HG03039 (cell line): ENCODE measurements around the gene KCNQ5.

Experiments used
- ATAC-seq: cut with Tn5 transposase; IDR thresholded peaks from one replicate; pipeline ENCODE4 v1.9.1; 2021; ENCODE audit warnings: mild to moderate bottlenecking, moderate library complexity; ENCODE audit not compliant: unreplicated experiment

KCNQ5 gene

DNA sequence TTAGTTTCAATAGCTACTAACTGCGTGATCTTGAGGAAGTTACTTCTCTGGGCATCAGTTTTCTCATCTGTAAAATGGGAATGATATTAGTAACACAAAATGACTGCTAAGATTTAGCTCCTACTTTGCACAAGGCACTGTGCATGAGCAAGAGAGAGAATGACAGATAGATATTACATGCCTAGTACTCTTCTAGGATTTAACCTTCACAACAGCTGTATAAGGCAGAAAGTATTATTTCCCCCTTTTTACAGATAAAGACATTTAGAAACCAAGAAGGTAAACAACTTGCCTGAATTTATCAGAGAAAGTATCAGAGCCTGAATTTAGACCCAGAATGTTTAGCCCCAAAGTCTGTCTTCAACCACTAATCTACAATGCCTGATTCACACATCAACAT is 321.8 kb downstream of the KCNQ5 start:
- no peak for ATAC-seq

DNA sequence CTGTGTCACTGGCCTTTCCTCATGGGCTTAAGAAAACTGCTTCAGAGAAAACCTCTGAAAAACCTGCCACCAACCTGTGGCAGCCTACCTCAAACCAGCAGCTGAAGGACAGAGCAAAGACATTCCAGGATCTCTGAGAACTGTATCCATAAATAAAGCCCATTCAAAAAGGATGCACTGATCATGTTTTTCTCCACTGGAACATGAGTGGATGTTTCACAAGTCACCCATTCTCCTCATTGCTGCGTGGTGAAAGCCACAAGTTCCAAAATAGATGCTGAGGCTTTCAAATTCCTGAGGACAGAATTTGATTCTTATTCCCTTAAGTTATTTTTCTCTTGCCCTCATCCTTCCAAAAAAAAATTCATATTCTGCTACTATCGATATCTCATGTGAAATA is 322.8 kb downstream of the KCNQ5 start:
- no peak for ATAC-seq

DNA sequence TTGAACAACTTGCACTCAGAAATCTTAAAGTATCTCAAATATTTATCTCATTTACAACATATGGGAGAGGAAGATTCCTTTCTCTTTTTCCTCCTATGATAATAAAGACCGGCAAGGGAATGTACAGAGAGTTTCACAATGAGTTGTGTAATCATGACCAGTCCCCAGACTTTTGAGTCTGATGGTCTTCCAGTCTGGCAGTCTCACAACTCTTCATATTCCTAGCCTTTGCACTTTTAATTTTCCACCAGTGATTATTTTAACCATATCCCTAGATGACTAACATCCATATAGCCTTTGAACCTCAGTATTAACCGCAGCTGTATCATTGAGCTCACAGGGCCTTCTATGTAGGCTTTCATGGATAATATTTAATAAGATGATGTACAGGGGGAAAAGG is 324.9 kb downstream of the KCNQ5 start:
- ATAC-seq = no peak

DNA sequence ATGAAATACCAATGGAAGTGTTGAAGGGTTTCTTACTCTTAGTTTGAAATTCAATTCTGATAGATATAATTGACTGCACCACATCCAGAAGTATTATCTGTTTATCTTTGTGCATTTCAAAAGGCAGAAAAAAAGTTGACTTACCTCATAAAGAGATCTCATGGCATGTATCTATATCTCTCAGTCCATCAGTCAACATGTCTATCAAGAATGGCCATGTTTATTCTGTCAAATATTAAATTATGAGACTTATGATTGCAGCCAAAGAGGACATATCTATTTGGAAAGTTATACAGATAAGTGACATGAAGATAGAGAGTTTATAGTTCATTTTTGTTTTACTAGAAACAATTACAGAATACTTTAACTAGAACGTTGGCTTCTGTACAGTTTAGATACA is 325.7 kb downstream of the KCNQ5 start:
- ATAC-seq = no peak

DNA sequence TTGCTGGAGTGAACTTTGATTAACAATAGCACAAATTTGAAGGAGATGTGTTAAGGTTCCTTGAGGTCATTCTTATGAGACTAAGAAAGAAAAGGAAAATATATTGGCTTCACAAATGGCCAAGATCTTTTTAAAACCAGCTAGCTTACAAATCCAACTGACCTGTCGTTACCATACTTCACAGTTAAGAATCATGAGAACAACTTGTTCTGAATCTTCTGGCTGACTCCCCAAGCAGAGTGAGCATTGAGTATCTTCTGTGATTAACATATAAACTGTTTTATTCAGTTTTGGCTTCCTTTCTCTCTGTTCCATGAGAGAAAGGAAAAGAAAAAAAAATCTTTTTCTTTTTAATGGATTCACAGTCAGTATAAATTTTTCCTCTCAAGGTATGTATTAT is 326.3 kb downstream of the KCNQ5 start:
- ATAC-seq = no peak

DNA sequence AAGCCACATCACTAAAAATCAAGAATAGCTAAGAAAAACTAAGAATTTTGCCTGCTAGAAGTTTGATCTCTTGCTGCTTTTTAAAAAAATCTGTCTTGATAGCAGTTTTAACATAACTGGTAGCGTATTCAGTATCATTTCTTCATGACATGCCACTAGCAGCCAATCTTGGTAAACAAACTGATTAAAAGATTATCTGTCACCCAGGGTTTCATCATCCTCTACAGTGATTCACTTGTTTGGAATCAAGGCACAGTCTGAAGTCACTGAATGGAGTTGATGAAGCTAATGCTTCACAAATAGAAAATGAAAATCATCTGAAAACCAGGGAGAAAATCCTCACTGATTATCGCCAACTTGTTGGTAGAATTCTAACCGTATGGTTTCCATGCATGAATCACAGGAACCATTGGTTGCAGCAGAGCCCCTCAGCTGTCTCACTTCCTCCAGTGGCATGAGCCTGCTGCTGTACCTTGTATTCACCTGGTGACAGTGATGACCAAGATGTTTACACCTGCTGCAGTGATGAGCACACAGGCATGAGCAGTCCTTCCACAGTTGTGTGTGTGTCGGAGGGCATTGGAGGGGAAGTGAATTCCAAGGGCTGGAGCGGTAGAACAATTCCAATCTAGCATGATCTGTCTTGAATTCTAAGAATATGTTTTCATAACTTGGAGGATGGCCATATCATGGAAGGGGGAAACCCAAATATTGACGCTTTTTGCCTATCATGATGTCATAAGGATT is 328.4 kb downstream of the KCNQ5 start:
- no peak for ATAC-seq

DNA sequence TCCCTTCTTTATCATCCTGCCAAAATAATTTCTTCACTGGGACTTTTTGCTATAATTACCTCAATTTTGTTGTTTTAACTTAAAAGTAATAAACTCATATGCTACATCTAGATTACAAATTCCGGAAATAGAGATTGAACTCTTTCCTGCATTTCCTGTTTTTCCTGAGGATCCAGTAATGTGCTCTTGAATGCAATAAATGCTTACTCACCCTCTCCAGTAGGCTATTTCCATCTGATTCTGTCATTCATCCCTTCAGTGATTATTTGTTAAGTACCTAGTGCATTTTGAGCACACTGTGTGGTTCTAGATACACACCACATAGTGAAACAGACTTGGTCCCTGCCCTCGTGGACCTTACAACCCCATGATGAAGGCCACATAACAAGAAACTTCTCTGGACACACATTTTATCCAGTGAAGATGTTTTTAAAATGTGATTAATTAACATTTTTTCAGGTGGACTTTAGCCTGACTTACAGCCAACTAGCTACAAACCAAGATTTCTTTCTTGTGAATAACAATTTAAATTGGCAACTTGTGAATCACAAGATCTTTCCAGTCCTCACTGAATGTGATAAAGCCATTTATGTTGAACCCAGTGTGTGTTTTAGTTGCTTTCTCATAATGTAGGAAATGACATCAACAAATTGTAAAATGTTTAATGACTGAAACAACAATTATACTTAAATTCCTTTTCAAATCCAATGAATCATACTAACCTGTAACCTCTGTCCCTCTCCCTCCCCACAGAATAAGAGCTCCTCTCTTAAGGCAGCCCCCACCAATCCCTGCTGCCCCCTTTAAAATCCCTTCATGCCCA is 331.2 kb downstream of the KCNQ5 start:
- ATAC-seq = no peak

DNA sequence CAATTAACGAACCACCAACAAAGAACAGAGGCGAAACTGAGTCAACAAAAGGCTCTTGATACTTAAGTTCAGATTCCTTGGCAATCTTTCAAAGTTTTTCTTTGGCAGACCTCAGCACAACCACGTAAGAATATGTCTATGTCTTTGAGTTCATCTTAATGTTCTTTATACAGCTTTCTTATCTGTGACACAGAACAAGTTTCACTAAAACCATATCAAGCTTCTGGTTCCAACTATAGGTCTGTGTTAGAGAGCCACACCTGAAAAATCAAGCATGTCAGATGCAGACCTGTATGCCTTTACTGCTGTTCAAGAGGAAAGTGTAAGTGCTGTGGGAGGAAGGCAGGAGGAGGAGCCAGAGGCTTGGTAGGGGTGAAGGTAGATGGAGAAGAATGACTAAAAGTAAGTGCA is 332.1 kb downstream of the KCNQ5 start:
- no peak for ATAC-seq

DNA sequence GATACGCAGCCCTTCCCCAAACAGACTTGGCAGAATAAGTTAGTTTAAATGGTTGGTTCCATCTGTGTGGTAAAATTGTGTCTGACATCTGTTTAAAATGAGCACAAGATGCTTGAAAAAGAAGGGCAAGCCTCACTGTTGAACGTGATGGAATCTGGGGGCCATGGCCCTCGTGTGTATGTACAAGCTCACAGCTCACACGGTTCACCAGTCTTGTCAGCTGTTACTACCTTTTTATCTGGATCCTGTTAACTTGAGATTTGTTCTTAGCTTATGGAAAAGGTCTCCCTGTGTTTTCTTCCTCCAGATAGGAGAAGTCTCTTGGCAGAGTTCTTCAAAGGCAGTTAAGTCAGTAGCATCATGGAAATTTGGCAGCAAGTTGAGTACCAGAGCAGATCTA is 332.9 kb downstream of the KCNQ5 start:
- no peak for ATAC-seq

DNA sequence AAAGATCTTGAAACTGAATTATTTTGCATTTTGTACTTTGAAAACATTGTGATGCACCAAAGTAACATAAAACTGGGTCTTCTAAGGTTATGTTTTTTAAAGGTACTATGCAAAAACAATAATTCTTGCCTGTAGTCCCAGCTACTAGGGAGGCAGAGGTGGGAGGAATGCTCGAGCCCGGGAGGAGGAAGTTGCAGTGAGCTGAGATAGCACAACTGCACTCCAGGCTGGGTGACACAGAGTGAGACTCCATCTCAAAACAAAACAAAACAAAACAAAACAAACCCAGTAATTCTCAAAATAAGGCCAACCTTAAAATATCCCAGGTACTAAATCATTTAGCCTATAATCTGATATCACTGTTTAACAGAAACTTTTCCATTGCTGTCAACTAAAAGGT is 333.8 kb downstream of the KCNQ5 start:
- no peak for ATAC-seq

DNA sequence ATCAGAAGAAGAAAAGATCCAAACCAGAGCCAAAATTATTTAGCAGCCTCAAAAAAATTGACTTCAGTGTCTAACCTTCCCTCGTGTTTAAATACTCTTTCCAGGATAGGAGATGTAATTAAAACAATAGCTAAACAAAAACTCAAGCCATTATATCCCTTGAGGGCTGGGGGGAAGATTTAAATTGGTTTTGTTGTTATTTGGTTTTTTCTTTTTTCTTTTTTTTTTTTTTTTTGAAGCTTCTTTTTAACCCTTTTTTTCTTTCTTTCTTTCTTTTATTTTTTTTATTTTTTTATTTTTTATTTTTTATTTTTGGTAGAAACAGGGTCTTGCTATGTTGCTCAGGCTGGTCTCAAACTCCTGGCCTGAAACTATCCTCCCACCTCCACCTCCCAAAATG is 334.4 kb downstream of the KCNQ5 start:
- ATAC-seq = no peak

DNA sequence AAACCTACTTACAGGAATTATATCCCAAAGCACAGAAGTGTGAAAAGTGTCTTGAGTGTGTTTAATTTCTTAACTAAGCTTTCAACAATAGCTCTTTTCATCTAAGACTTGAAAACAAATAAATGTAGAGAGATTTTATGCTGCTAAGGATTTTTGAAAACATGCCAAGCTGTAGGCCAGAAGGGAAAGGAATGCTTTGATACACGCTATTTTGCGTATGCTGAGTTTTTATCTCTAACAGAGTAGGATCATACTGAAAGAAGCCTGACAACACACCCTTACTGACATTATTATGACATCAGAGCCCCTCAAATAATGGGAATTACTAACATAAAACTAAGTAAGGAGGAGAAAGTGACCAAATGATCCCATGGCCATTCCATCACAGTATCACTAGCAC is 338.0 kb downstream of the KCNQ5 start:
- ATAC-seq = no peak

DNA sequence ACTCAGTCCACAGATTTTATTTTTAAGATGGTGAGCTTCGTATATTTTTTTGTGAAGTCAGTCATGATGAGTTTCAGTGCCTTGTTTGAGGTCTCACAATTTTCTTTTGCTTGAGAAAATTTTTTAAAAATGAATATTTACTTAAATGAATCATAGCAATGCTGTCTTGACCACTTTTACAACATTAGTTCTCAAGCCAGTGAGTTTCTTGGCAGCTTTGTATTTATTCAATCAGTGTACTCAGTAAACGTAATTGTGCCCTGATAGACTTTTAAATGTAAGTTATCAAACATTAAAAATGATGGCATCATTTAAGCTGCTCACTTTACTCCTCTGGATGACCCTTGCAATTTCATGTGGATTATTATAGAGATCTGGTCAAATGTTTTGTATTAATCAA is 342.1 kb downstream of the KCNQ5 start:
- no peak for ATAC-seq

DNA sequence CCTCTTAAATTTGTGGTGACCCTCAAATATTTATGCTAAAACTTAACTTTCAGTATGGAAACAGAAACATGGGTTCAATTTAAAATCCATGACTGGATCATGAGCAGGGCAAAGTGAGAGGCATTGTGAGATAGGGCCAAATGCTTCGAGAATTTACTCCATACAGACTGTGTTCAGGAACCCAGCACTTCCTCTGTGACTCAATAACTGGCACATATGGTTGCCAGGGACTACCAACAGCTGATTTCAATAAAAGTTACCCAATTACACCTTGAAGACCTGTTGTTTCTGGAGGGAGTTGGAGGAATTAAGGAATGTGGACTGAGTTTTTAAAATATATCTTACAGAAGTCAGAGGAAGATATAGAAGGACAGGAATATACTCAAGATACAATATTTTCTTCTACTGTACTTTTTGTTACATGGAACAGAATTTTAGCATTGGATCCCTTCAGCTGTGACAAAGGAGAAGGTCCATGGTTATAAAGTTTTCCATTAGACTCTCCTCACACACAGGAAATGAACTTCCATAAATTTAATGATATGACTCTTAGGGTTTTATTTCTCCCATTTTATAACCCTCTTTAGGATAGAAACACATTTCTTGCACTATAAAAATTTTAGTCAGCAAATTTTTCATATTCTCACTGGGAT is 344.9 kb downstream of the KCNQ5 start:
- no peak for ATAC-seq

DNA sequence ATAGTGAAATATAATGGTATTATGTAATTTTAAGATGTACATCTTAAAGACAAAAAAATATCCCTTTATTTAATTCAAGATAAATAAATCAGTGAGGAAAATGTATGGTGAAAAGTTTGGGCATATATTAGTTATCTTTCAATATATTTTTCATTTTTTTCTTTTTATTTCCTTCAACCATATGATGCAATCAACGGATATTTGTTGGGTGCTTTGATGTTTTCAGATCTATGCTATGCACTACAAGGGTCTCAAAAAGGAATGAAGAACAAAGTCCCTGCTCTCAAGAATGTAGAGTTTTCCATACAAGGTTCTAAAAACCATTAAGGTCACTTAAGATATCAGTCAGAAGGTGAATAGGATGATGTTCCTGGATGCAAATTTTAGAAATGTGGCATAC is 345.5 kb downstream of the KCNQ5 start:
- ATAC-seq = no peak

DNA sequence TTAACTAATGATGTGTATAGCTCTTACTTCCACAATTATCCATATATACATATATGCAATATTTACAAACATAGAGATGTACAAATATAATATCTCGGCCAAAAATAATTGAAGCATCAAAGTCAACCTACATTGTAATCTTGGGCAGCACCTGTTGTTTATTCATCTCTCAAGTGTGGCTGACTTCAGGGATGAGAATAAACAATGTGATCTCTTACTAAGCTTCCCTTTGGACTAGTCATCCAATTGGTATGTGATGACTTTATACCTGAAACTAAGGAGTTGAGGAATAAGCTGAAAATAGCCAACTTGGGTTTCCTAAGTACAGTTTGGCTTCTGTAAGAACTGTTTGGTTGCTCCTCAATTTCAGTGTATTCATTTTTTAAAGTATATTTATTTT is 346.8 kb downstream of the KCNQ5 start:
- no peak for ATAC-seq

DNA sequence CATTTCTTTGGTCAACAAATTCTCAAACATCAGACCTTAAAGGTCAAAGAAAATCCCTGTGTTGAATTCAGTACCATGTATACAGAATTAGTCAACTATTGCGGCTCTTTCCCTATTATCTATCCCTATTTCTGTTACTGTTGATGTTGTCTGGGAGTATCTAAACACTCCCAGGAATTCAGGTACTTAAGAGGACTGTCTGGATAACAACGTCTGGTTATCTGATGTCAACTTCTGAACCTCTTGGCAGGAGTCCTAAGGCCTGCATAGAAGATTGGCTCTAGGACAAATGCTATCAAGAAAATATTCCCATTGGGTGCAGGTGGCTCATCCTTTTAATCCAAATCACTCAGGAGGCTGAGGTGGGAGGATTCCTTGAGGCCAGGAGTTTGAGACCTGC is 347.8 kb downstream of the KCNQ5 start:
- no peak for ATAC-seq

DNA sequence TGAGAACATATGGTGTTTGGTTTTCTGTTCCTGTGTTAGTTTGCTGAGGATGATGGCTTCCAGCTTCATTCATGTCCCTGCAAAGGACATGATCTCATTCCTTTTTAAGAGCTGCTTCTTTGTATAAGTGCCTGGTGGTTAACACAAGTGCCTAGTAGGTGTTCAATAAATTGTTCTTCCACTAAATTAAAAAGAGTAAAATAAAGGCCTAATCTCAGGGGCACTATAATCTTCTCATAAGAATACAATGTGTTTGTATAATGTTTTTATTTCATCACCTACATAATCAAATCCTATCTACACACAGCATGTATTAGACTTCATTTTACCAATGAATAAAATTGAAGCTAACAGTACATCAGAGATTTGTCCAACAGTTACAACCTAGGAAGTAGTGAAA is 350.7 kb downstream of the KCNQ5 start:
- ATAC-seq = no peak

DNA sequence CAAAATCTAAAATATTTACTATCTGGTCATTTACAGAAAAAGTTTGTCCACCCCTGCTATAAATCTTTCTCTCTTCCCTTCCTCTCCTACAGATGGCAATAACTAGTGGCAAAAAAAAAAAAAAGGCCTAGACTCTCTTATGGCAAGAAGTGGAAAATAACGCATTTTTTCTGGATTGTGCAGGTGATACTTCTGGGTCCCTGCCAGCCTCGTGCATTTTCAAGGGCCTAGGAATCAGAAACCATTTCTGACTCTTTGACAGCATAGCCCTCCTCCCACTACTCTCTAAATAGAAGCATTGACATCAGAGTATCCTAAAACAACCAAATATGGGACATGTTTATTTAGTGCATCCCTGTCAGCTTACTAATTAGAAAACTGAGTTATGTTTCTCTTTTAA is 352.4 kb downstream of the KCNQ5 start:
- ATAC-seq = no peak

DNA sequence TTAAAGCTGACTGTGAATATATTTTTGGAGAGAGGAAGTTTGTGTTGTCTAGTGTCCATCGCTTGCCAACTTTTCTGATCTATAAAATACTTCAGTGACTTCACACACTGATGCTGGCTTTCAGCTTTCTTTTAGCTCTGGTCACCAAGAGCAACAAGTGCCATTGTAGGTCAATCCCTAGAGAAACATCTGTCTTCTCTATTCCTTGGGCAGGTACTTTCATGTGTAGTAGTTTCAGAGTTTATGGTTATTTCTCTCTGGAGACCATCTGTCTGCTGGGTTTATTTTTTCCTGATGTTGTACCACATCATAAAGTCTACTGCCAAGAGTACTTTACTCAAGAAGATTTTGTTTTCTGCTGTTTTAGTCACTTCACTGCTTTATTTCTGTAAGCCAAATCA is 353.5 kb downstream of the KCNQ5 start:
- no peak for ATAC-seq

DNA sequence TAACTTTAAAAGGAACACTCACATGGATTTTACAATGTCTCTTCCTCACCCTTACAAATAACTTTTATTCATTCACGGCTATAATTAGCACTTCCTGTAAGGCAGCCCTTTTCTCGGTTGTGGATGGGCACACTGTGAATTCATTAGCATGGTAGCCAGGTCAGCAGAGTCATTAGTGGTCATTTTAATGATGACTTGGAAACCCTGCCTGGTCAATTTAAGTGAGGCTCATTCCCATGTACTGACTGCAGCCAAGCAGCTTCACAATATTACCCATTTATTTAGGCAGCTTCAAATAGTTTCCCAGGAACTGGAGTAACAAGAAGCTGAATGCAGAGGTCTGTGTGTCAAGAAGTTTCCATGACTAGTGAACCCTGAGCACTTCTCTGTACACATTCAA is 354.6 kb downstream of the KCNQ5 start:
- no peak for ATAC-seq

DNA sequence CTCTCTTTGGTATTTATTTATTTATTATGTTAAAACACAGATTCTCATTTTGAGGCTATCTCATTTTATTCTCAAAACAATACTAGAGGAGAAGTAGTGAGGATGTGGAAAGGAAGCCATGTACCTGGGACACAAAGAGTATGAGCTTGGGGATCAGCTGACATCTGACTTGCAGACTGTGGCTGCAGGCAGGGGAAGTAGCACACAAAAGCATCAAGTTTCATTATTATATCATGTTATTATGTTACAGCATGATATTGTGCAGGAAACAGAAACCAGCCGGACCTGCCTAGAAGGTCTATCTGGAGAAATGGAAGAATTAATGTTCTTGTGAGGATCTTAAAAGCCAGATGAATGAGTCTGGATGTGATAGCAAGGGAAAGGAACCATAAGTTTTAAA is 355.2 kb downstream of the KCNQ5 start:
- ATAC-seq = no peak
